GM11168 (cell line): ENCODE data around the gene CMTM3.
"Not testable (repeated sequence)": the region's sequence is repeated elsewhere in the genome, so short reads cannot be mapped to it uniquely, and the experiment has no call there.

Source experiments
- in situ Hi-C: fragments of 300-500 bp; cut with MboI; formaldehyde crosslinking; loops from one replicate; pipeline ENCODE4 v1.12.0; 2022; ENCODE audit warnings: low sequenced_read_pairs; ENCODE audit not compliant: unreplicated experiment

Gene CMTM3

DNA sequence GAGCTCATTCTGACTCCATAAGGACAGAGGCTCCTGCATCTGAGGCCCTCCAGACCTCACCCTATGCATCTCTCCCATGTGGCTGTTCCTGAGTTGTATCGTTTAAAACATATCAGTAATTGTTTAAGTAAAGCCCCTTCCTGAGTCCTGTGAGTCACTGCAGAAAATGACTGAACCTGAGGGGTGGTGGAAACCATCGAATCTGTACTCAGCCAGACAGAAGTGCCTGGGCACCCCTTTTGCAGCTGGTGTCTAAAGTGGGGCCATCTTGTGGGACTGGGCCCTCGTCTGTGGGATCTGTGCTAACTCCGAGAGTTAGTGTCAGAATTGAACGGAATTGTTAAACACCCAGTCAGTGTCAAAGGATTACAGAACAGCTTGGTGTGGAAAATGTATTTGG, 25.4 kb downstream of the CMTM3 start:
- in situ Hi-C loops, result no loop called here

DNA sequence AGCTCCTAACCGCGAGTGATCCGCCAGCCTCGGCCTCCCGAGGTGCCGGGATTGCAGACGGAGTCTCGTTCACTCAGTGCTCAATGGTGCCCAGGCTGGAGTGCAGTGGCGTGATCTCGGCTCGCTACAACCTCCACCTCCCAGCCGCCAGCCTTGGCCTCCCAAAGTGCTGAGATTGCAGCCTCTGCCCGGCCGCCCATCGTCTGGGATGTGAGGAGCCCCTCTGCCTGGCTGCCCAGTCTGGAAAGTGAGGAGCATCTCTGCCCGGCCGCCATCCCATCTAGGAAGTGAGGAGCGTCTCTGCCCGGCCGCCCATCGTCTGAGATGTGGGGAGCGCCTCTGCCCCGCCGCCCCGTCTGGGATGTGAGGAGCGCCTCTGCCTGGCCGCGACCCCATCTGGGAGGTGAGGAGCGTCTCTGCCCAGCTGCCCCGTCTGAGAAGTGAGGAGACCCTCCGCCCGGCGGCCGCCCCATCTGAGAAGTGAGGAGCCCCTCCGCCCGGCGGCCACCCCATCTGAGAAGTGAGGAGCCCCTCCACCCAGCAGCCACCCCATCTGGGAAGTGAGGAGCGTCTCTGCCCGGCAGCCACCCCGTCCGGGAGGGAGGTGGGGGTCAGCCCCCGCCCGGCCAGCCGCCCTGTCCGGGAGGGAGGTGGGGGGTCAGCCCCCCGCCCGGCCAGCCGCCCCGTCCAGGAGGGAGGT, 26.2 kb downstream of the CMTM3 start:
- in situ Hi-C loops, result not testable (repeated sequence)

DNA sequence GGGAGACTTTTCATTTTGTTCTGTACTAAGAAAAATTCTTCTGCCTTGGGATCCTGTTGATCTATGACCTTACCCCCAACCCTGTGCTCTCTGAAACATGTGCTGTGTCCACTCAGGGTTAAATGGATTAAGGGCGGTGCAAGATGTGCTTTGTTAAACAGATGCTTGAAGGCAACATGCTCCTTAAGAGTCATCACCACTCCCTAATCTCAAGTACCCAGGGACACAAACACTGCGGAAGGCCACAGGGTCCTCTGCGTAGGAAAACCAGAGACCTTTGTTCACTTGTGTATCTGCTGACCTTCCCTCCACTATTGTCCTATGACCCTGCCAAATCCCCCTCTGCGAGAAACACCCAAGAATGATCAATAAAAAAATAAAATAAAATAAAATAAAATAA, 27.1 kb downstream of the CMTM3 start:
- in situ Hi-C loops, result not testable (repeated sequence)

- in situ Hi-C loops, result no loop called here
Measured at GRCh38 chr16:66634527-66635196, 30.2 kb downstream of the CMTM3 start.

DNA sequence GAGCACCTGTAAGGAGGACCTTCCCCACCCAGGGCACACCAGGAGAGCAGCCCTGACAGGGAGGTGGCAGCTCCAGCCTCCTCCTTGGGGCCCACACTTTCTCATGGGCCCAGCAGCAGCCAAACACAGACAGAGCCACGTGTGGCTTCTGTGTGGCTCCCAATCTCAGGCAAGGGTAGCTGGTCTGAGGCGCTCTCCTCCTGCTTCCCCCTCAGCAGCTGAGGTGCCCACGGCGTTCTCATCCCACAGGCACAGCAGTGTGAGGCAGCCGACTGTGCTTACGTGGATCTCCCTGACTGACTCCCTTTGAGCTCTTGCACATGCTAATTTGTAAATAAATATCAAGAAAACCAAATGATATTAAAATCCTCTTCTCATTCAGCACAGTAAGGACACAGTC, 30.9 kb downstream of the CMTM3 start:
- in situ Hi-C loops, result no loop called here

GRCh38 chr16:66636199-66636598, 31.7 kb downstream of the CMTM3 start:
- in situ Hi-C loops, result no loop called here

DNA sequence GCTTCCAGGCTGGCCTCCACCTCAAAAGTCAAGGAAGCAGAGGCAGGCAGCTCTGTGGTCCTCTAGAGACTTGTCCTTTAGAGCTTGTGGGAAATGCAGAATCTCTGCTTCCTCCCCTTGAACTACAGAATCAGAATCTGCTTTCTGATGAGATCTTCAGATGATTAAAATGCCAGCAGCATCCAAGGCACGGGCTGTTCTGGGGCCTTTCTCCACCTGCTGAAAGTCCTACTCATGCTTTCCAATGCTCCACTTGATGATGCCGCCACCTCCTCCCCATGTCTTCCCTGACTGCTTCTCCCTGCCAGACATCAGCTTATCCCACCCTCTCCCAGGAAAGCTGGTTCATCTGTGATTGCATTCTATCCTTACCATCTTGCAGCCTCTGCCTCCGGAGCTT, 33.3 kb downstream of the CMTM3 start:
- in situ Hi-C loops, result no loop called here

GRCh38 chr16:66639091-66639885, 34.8 kb downstream of the CMTM3 start:
- in situ Hi-C loops, result no loop called here

GRCh38 chr16:66640724-66641314, 36.3 kb downstream of the CMTM3 start:
- in situ Hi-C loops, result no loop called here

DNA sequence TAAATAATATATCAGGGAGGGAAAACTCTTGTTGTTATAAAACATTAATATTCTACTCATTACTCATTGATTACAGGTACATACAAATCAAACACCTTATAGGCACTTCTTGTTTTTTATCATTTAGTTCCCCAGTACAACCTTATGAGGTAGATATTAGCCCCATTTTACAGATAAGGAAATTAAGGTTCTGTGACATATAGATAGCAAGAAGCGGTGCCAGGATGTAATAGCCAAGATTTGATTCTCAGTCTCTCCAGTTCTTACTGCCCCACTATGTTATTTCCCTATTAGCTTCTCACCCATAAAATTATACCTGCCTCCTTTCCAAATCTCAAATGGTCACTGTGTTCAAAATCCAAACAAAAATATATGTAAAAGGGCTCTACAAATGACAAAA, 36.9 kb downstream of the CMTM3 start:
- in situ Hi-C loops, result no loop called here

DNA sequence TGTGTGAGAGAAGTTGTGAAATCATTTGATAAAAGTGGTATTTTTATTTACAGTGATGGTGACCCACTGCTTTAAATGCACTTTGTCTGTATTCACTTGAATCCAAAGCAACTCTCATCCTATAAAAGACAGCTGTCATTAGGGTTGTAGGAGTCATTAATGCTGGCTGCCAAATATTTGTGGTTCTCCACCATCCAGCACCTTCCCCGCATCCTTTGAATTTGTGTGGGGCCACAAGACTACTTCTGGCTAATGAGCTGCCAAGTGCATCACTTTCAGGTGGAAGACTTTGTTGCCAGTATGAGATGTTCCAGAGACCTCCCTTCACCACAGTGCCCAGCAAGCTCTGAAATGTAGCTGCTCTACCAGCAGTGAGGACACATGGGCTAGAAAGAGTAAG, 43.4 kb downstream of the CMTM3 start:
- in situ Hi-C loops, result no loop called here

- in situ Hi-C loops, result no loop called here
Measured at GRCh38 chr16:66649167-66649566, 44.7 kb downstream of the CMTM3 start.

DNA sequence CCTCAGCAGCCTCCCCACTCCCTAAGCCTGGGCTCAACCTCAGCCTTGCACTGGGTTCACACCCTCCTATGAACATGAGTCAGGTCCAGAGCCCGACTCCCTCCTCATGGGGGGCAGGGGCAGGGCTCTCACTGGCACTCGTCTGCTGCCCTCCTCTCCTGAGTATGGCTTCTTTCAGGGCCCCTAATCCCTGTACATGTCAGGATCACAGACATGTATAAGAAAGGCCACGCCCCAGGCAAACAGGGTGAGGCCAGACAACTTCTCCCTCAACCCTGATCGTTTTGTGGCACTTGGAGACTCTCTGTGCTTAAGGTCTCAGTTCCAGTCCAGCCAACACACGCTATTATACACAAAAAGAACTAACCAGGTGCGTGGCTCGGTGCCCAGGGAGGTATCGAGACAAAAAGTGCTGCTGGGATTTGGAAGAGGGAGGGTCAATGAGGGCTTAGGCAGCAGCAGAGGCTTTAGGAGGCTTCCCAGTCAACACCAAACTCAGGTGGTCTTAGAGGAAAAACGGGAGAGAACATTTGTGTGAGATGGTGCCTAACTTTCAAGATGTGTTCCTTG, 45.2 kb downstream of the CMTM3 start:
- in situ Hi-C loops, result no loop called here

DNA sequence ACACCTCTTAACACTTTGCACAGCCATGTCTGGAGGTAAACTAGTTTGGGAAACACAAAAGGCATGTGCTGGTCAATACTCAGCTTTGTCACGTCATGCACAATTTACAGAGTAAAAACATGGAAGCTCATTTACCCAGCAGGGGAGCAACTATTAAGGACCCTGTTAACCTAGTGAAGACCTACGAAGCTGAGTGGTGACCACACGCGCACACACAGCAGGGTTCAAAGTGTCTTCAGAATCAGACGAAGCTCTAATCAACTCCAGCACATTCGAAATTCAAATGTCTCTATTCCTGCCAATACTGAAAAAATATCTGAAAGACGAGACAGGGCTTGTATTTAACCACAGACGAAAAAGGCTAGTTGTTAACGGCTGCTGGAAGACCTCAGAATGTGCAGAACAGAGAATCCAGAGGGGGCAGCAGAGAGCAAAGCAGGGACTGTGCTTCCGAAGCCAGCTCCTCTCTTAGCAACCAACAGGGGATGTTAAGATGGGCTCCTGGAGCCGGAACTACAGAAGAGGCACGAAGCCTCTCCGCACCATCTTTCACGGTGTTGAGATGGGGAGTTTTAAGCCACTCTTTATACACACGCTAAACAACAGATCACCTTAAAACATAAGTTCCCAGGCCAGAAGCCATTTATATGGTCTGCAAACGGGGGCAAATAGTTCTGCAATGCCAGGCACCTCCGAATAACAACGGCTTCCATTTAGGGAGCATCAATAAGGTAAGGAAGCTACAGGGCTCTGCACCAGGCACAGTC, 46.4 kb downstream of the CMTM3 start:
- in situ Hi-C loops, result no loop called here

DNA sequence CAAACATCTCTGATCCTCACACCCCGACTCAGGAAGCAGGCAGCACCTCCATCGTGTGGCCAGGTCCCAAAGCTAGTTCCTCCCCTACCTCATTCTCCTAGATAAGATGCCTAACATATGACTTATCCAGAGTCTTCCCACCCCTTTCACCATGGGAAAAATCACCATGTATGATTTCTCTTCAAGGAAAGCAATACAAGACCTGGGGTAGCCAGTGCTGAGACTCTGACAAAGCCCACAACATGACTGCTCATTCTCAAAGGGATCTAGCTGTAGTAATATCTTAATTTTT, 46.9 kb downstream of the CMTM3 start:
- in situ Hi-C loops, result no loop called here

DNA sequence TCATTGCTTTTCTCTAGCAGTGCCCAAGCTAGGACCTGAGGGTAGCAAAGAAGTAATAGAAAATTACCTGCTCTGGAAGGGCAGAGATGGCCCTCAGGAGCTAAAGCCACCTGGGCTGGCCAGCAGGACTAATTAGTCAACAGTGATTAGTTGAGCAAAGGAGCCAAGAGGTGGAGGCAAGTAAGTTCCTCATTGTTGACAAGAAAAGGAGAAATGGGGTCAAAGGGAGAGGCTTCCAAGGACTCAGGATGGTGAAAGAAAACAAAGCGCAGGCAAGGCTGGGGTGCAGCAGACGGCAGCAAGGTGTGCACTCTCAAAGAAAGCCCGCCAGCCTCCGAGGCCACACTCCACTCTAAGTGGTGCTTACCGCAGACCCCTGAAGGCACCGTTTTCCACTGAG, 47.5 kb downstream of the CMTM3 start:
- in situ Hi-C loops, result no loop called here

DNA sequence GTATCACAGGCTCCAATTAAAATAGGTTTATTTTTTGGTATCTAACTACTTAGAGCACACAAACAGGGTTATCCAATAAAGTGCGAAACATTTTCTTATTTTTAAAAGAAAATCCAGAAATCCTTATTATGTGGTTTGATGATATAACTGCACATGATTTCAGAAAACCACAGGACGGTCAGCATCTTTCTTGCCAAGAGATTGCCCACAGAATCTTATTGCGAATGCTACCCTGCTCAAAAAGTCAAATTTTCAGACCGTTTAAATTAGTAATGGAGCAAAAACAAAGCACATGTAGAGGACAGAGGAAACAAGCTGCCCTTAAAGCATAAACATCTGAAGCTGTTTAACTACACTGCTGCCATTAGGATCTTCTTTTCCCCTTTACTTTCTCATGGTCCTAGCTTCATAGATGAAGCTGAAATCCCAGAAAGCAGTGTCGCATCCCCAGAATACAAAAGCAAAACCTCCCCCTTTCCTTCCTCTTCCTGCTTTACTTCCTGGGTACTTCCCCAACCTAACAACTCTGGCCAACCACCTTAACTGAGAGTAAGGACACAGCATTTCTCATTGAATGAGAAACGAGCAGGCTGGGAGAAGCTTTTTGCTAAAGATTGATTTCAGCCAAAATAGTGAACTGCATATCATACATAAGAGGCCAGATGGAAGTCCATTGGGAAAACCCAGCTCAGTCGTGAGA, 48.3 kb downstream of the CMTM3 start:
- in situ Hi-C loops, result no loop called here

- in situ Hi-C loops, result no loop called here
Measured at GRCh38 chr16:66653581-66654350, 49.3 kb downstream of the CMTM3 start.

GRCh38 chr16:66656547-66656946, 52.0 kb downstream of the CMTM3 start:
- in situ Hi-C loops, result no loop called here
